GM13976 (cell line): ENCODE results near the gene CDC16.

Experiments
- DNase-seq: peaks from one replicate; pipeline ENCODE4 v3.0.0; 2012; ENCODE audit warnings: low spot score
- CTCF ChIP-seq: IDR thresholded peaks from 2 replicates; pipeline ENCODE4 v1.5.1; 2012; ENCODE audit warnings: borderline replicate concordance, mild to moderate bottlenecking; ENCODE audit not compliant: insufficient read depth; ENCODE audit errors: extremely low read depth, missing control alignments, control extremely low read depth
- in situ Hi-C: fragments of 300-500 bp; cut with MboI; formaldehyde crosslinking; loops from one replicate; pipeline ENCODE4 v1.12.0; 2022; ENCODE audit warnings: low sequenced_read_pairs, mixed read lengths, inconsistent platforms; ENCODE audit not compliant: unreplicated experiment

The CDC16 gene

GRCh38 chr13:114318624-114319023 lies 83.9 kb downstream of the CDC16 start:
- no peak for DNase-seq
- in situ Hi-C loops, result no loop called here
- no peak for TF ChIP-seq CTCF

GRCh38 chr13:114319441-114319913 lies 84.8 kb downstream of the CDC16 start:
- TF ChIP-seq CTCF, result no peak
- no peak for DNase-seq
- in situ Hi-C loops, result no loop called here

- in situ Hi-C loops, result no loop called here
- no peak for DNase-seq
- TF ChIP-seq CTCF, result no peak
Observed at GRCh38 chr13:114320065-114320464, 85.4 kb downstream of the CDC16 start.

- no peak for TF ChIP-seq CTCF
- in situ Hi-C loops, result no loop called here
- no peak for DNase-seq
Observed at GRCh38 chr13:114321256-114321655, 86.6 kb downstream of the CDC16 start.
